Measurements from ENCODE around the gene ITGA4.

- TF ChIP-seq, protein P1, sequence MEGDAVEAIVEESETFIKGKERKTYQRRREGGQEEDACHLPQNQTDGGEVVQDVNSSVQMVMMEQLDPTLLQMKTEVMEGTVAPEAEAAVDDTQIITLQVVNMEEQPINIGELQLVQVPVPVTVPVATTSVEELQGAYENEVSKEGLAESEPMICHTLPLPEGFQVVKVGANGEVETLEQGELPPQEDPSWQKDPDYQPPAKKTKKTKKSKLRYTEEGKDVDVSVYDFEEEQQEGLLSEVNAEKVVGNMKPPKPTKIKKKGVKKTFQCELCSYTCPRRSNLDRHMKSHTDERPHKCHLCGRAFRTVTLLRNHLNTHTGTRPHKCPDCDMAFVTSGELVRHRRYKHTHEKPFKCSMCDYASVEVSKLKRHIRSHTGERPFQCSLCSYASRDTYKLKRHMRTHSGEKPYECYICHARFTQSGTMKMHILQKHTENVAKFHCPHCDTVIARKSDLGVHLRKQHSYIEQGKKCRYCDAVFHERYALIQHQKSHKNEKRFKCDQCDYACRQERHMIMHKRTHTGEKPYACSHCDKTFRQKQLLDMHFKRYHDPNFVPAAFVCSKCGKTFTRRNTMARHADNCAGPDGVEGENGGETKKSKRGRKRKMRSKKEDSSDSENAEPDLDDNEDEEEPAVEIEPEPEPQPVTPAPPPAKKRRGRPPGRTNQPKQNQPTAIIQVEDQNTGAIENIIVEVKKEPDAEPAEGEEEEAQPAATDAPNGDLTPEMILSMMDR (IDR thresholded peaks at IDR 0.05; ENCODE audit: insufficient read depth, low read length, poor library complexity, severe bottlenecking) = no peak
- TF ChIP-seq EZH2phosphoT487 (conservative IDR thresholded peaks at IDR 0.05; ENCODE audit: low read length) = no peak
Observed at GRCh38 chr2:181420259-181421130, 36.7 kb upstream of the ITGA4 start.

Measured in SU-DHL-6 (cell line).